Transverse colon (tissue), 1 donor: Measurements from ENCODE around the gene KCTD11.

Source experiments
- EP300 ChIP-seq: sonication (generic); formaldehyde crosslinking; IDR thresholded peaks from one replicate; pipeline ENCODE4 v1.6.1; 2017; ENCODE audit warnings: antibody characterized with exemption, low read depth
- POLR2A ChIP-seq: fragments of 450-650 bp; IDR thresholded peaks from one replicate; pipeline ENCODE4 v1.6.1; 2016; ENCODE audit warnings: antibody characterized with exemption, mild to moderate bottlenecking, moderate library complexity

- TF ChIP-seq EP300 = no peak
- peak; percentile 61 for TF ChIP-seq POLR2A
Measured at GRCh38 chr17:7308625-7309433, 43.1 kb upstream of the KCTD11 start.
